Testis (tissue), 3 donors: ENCODE data around the gene HDGFL2. TPM values are rescaled to one million over a fixed set of nuclear protein-coding genes. Genes with fewer than 3 reads are reported as not detected.

Experiments used
- DNase-seq: peaks from one replicate; pipeline ENCODE4 v3.0.0-alpha.2; 2019
- H3K27ac ChIP-seq, 2 donors: fragments of 200-600 bp; sonication (generic); one replicate each; pipeline ENCODE4 v1.5.1; 2019
- H3K27me3 ChIP-seq: fragments of 200-600 bp; sonication (generic); one replicate; pipeline ENCODE4 v1.5.1; 2019
- H3K36me3 ChIP-seq: fragments of 200-600 bp; sonication (generic); one replicate; pipeline ENCODE4 v1.5.1; 2017; ENCODE audit warnings: low read depth; ENCODE audit errors: missing control alignments
- H3K4me1 ChIP-seq: fragments of 200-600 bp; sonication (generic); one replicate; pipeline ENCODE4 v1.5.1; 2019
- H3K4me3 ChIP-seq, 2 donors: fragments of 200-600 bp; sonication (generic); one replicate each; pipeline ENCODE4 v1.5.1; 2017 to 2019
- H3K9me3 ChIP-seq: fragments of 200-600 bp; sonication (generic); one replicate; pipeline ENCODE4 v1.5.1; 2017
- CTCF ChIP-seq, 3 experiments: fragments of 450-650 bp in 2 of 3; fragments of 200-600 bp in 1 of 3; sonication (generic) in 1 of 3; IDR thresholded peaks; one replicate each; pipeline ENCODE4 v1.5.1; 2016 to 2019; ENCODE audit warnings: antibody characterized with exemption in 3 of 3, mild to moderate bottlenecking in 2 of 3, moderate library complexity in 1 of 3
- POLR2A ChIP-seq: fragments of 450-650 bp; IDR thresholded peaks from one replicate; pipeline ENCODE4 v1.6.1; 2017; ENCODE audit warnings: antibody characterized with exemption, mild to moderate bottlenecking, moderate library complexity
- WGBS, 2 donors: methylation state at CpG; one replicate each; pipeline ENCODE4 v1.1.5; 2018; 5-methylcytosine and 5-hydroxymethylcytosine counted together
- intact Hi-C: fragments of 100-400 bp; cut with DNase I; formaldehyde crosslinking; loops from one replicate; pipeline ENCODE4 v1.15.1; 2023; ENCODE audit warnings: low total_unique reads
- polyA plus RNA-seq: library from polyadenylated mRNA; stranded (reverse); fragments of 350-450 nt; fragmentation: Illumina TruSeq; extraction: RNeasy Lipid Tissue Mini Kit (QIAGEN cat#74804); gene quantifications from one replicate; pipeline ENCODE4 v1.2.3, GENCODE V29; 2014; ENCODE audit warnings: low read depth, low replicate concordance; ENCODE audit not compliant: insufficient read depth
- total RNA-seq, 2 donors: library from RNA; depleted of rRNA; stranded (reverse); fragments of >200 nt; gene quantifications; one replicate each; pipeline ENCODE4 v1.2.3, GENCODE V29; 2016

Gene HDGFL2
- total and polyA plus RNA-seq, 3 donors from 2014 or later = 81.4 to 141 (median 95.8) TPM

- 85 to 90% methylated on average over 14 to 24 of the region's 24 CpGs for WGBS, 2 donors
- Histone ChIP-seq H3K9me3 (no peaks in the 10 kb centered on the region), H3K36me3 (no peaks in the 10 kb centered on the region), H3K27ac (no peak overlapping the region), H3K27me3 (no peaks in the 10 kb centered on the region), H3K4me1 (peaks cover 31% of the 10 kb centered on the region), H3K4me3 (no peak overlapping the region)
- no peak for DNase-seq
- TF ChIP-seq CTCF (IDR thresholded peaks at IDR 0.05) (no peak), POLR2A (no peak)
- intact Hi-C loops = loop anchor here (10.0 kb wide), 1 partner anchor 48 kb away; the partner anchor contains the start of genes CHAF1A and SH3GL1
These were observed 19.7 kb upstream of the HDGFL2 start for GRCh38 chr19:4452230-4452990.

- DNase-seq = no peak
- no peaks in the 10 kb centered on the region for H3K27me3 ChIP-seq
- no peaks in the 10 kb centered on the region for H3K9me3 ChIP-seq
- H3K27ac ChIP-seq = no peak overlapping the region
- H3K4me1 ChIP-seq = peaks cover 31% of the 10 kb centered on the region
- intact Hi-C loops = loop anchor here (10.0 kb wide), 1 partner anchor 49 kb away; the partner anchor contains the start of genes CHAF1A and SH3GL1
- H3K4me3 ChIP-seq = no peak overlapping the region
- H3K36me3 ChIP-seq = no peaks in the 10 kb centered on the region
- WGBS, 2 donors = 58 to 64% methylated on average over 2 to 33 of the region's 34 CpGs
- TF ChIP-seq POLR2A (no peak), CTCF (IDR thresholded peaks at IDR 0.05) (no peak)
These were observed 18.6 kb upstream of the HDGFL2 start for GRCh38 chr19:4453232-4454179.

GRCh38 chr19:4454747-4455718 lies 17.1 kb upstream of the HDGFL2 start:
- Histone ChIP-seq H3K9me3 (no peaks in the 10 kb centered on the region), H3K27ac (peak overlapping the region in 1 of 2 donors; percentile 92), H3K4me3 (no peak overlapping the region), H3K36me3 (no peaks in the 10 kb centered on the region), H3K4me1 (peaks cover 31% of the 10 kb centered on the region), H3K27me3 (no peaks in the 10 kb centered on the region)
- peak; percentile 73 for DNase-seq
- 51 to 54% methylated on average over 16 to 28 of the region's 29 CpGs for WGBS, 2 donors
- no peak for TF ChIP-seq POLR2A
- TF ChIP-seq CTCF (IDR thresholded peaks at IDR 0.05) = no peak
- intact Hi-C loops = loop anchor here (10.0 kb wide), 1 partner anchor 50 kb away; the partner anchor contains the start of genes CHAF1A and SH3GL1
